H1 (cell line): ENCODE results near the gene RBM4. TPM values are rescaled to one million over a fixed set of nuclear protein-coding genes. Genes with fewer than 3 reads are reported as not detected.
A peak's percentile ranks its signal among the peaks of the same experiment; 100 is the strongest.

ENCODE experiments used
- CTCF ChIA-PET: fragments of 300-600 bp; sonication (Branson Sonifier 250); formaldehyde crosslinking; loops from one replicate; lab custom pipeline; 2021; ENCODE audit not compliant: partially characterized antibody; lab: Charles Lee
- POLR2A ChIA-PET: fragments of 300-600 bp; sonication (Branson Sonifier 250); formaldehyde crosslinking; loops from one replicate; lab custom pipeline; 2021; ENCODE audit warnings: inconsistent platforms; ENCODE audit not compliant: partially characterized antibody; lab: Charles Lee
- DNase-seq, 2 experiments: peaks; one replicate each; pipeline versions ENCODE4 v3.0.0 to v3.0.0-alpha.2; 2010 to 2022; ENCODE audit warnings: low spot score in 2 of 2, low read depth in 1 of 2, mixed read lengths in 1 of 2
- FAIRE-seq: peaks from 2 replicates; lab custom pipeline; 2011; peaks lifted over from hg19 to GRCh38; lab: Jason Lieb, UNC
- H2AFZ ChIP-seq: 2 replicates; pipeline ENCODE4 v1.8.1; 2012; ENCODE audit warnings: low read length, inconsistent platforms
- H2AK5ac ChIP-seq: 2 replicates; pipeline ENCODE4 v1.6.1; 2013; ENCODE audit warnings: low read depth, low read length
- H2BK120ac ChIP-seq: replicated peaks from 2 replicates; pipeline ENCODE3; 2013; ENCODE audit warnings: low read depth, low read length, inconsistent platforms
- H2BK12ac ChIP-seq: 2 replicates; pipeline ENCODE4 v1.6.1; 2013; ENCODE audit warnings: low read depth, low read length
- H2BK15ac ChIP-seq: 2 replicates; pipeline ENCODE4 v1.6.1; 2013; ENCODE audit warnings: low read length
- H2BK20ac ChIP-seq: 2 replicates; pipeline ENCODE4 v1.6.1; 2013; ENCODE audit warnings: low read length
- H2BK5ac ChIP-seq: 2 replicates; pipeline ENCODE4 v1.6.1; 2013; ENCODE audit warnings: low read depth, low read length
- H3K14ac ChIP-seq: 2 replicates; pipeline ENCODE4 v1.6.1; 2013; ENCODE audit warnings: inconsistent platforms; ENCODE audit not compliant: insufficient read length
- H3K18ac ChIP-seq: 2 replicates; pipeline ENCODE4 v1.6.1; 2013; ENCODE audit warnings: low read length; ENCODE audit errors: extremely low read depth
- H3K23ac ChIP-seq: 2 replicates; pipeline ENCODE4 v1.6.1; 2013; ENCODE audit warnings: inconsistent platforms; ENCODE audit not compliant: insufficient read length
- H3K23me2 ChIP-seq: 2 replicates; pipeline ENCODE4 v1.6.1; 2013; ENCODE audit warnings: low read depth, low read length
- H3K27ac ChIP-seq: 2 replicates; pipeline ENCODE4 v1.6.1; 2011; ENCODE audit warnings: low read depth, low read length, inconsistent platforms
- H3K27me3 ChIP-seq, 4 experiments: replicated peaks in 1 of 4; 1 replicate in 1 of 4; 2 replicates in 3 of 4; pipeline versions ENCODE4 v1.6.1 to v1.8.1; 2011 to 2013; ENCODE audit warnings: low read length in 3 of 4, mild to moderate bottlenecking in 3 of 4, inconsistent platforms in 2 of 4, mixed read lengths in 2 of 4, moderate library complexity in 1 of 4; ENCODE audit not compliant: control insufficient read depth in 3 of 4, insufficient read depth in 3 of 4; ENCODE audit errors: extremely low read depth in 1 of 4
- H3K36me3 ChIP-seq, 4 experiments: 2 replicates each; pipeline versions ENCODE4 v1.6.1 to v1.8.1; 2011 to 2013; ENCODE audit warnings: mild to moderate bottlenecking in 4 of 4, low read length in 3 of 4, moderate library complexity in 2 of 4, control low read depth in 1 of 4, inconsistent platforms in 1 of 4; ENCODE audit not compliant: insufficient read depth in 4 of 4, control insufficient read depth in 2 of 4
- H3K4ac ChIP-seq: replicated peaks from 2 replicates; pipeline ENCODE3; 2013; ENCODE audit warnings: low read length, low read depth, mixed read lengths, inconsistent platforms; ENCODE audit not compliant: insufficient read length
- H3K4me1 ChIP-seq, 4 experiments: replicated peaks in 1 of 4; 1 replicate in 1 of 4; 2 replicates in 3 of 4; pipeline versions ENCODE4 v1.6.1 to v1.8.1; 2011 to 2013; ENCODE audit warnings: low read length in 3 of 4, inconsistent platforms in 2 of 4, mixed read lengths in 1 of 4; ENCODE audit not compliant: insufficient read depth in 4 of 4, control insufficient read depth in 3 of 4
- H3K4me2 ChIP-seq, 2 experiments: 2 replicates each; pipeline versions ENCODE4 v1.6.1 to v1.8.1; 2011 to 2013; ENCODE audit warnings: low read depth in 2 of 2, low read length in 2 of 2, control low read depth in 1 of 2, inconsistent platforms in 1 of 2, mild to moderate bottlenecking in 1 of 2; ENCODE audit not compliant: insufficient read depth in 1 of 2
- H3K4me3 ChIP-seq, 4 experiments: fragments of 200-600, 300-600 bp in 1 of 4; sonication (generic), shearing (Covaris generic), sonication (Bioruptor Twin) in 1 of 4; 2 replicates each; pipeline versions ENCODE4 v1.5.1 to v1.8.1; 2011 to 2016; ENCODE audit warnings: low read length in 4 of 4, low read depth in 3 of 4, control low read depth in 2 of 4, inconsistent platforms in 2 of 4, mild to moderate bottlenecking in 2 of 4, mixed read lengths in 1 of 4, moderate library complexity in 1 of 4; ENCODE audit not compliant: insufficient read depth in 2 of 4; ENCODE audit errors: extremely low read depth in 1 of 4
- H3K56ac ChIP-seq: replicated peaks from 2 replicates; pipeline ENCODE3; 2013; ENCODE audit warnings: low read depth, mild to moderate bottlenecking, mixed read lengths, low read length, inconsistent platforms; ENCODE audit not compliant: insufficient read length
- H3K79me1 ChIP-seq: 2 replicates; pipeline ENCODE4 v1.6.1; 2013; ENCODE audit warnings: low read depth, low read length, control low read depth
- H3K79me2 ChIP-seq, 2 experiments: 2 replicates each; pipeline versions ENCODE4 v1.6.1 to v1.8.1; 2012 to 2013; ENCODE audit warnings: low read length in 2 of 2, mild to moderate bottlenecking in 2 of 2, inconsistent platforms in 1 of 2; ENCODE audit not compliant: insufficient read depth in 2 of 2, control insufficient read depth in 1 of 2
- H3K9ac ChIP-seq, 4 experiments: replicated peaks in 1 of 4; 1 replicate in 1 of 4; 2 replicates in 3 of 4; pipeline versions ENCODE4 v1.6.1 to v1.8.1; 2011 to 2013; ENCODE audit warnings: low read depth in 3 of 4, low read length in 3 of 4, control low read depth in 2 of 4, mild to moderate bottlenecking in 2 of 4, moderate library complexity in 2 of 4, inconsistent platforms in 1 of 4; ENCODE audit errors: extremely low read depth in 1 of 4
- H3K9me3 ChIP-seq, 2 experiments: 2 replicates each; pipeline versions ENCODE4 v1.6.1 to v1.8.1; 2012 to 2013; ENCODE audit warnings: mild to moderate bottlenecking in 2 of 2, moderate library complexity in 2 of 2, control low read depth in 1 of 2, inconsistent platforms in 1 of 2, low read depth in 1 of 2, low read length in 1 of 2, mixed read lengths in 1 of 2; ENCODE audit not compliant: insufficient read depth in 2 of 2
- H4K20me1 ChIP-seq, 2 experiments: replicated peaks in 1 of 2; 2 replicates each; pipeline versions ENCODE3 to v1.8.1; 2011 to 2013; ENCODE audit warnings: inconsistent platforms in 2 of 2, low read length in 2 of 2, mild to moderate bottlenecking in 1 of 2; ENCODE audit not compliant: insufficient read depth in 2 of 2, control insufficient read depth in 1 of 2
- H4K5ac ChIP-seq: 2 replicates; pipeline ENCODE4 v1.6.1; 2013; ENCODE audit warnings: low read length, low read depth, mixed read lengths, inconsistent platforms; ENCODE audit not compliant: insufficient read length
- H4K8ac ChIP-seq: 2 replicates; pipeline ENCODE4 v1.8.0; 2013; ENCODE audit warnings: mild to moderate bottlenecking, moderate library complexity, low read length, inconsistent platforms; ENCODE audit not compliant: insufficient read depth; ENCODE audit errors: extremely low read depth
- H4K91ac ChIP-seq: replicated peaks from 2 replicates; pipeline ENCODE3; 2013; ENCODE audit warnings: low read length, mixed read lengths, inconsistent platforms; ENCODE audit not compliant: insufficient read length
- ASH2L ChIP-seq: fragments of 200-600, 300-600 bp; sonication (generic); IDR thresholded peaks from one replicate; pipeline ENCODE4 v1.7.1; 2017; ENCODE audit warnings: low read length
- BACH1 ChIP-seq: IDR thresholded peaks from 2 replicates; pipeline ENCODE4 v1.6.1; 2012; ENCODE audit warnings: low read length, improper control_type of control experiment
- BCL11A ChIP-seq, 2 experiments: IDR thresholded peaks; one replicate each; pipeline ENCODE4 v1.6.1; 2011; ENCODE audit warnings: low read depth in 2 of 2, low read length in 2 of 2, mild to moderate bottlenecking in 2 of 2
- CTBP2 ChIP-seq: IDR thresholded peaks from 2 replicates; pipeline ENCODE4 v1.7.0; 2011; ENCODE audit warnings: borderline replicate concordance, mild to moderate bottlenecking, moderate library complexity, mixed read lengths, low read length; ENCODE audit not compliant: insufficient read depth, insufficient read length
- SIRT6 ChIP-seq: IDR thresholded peaks from one replicate; pipeline ENCODE4 v1.7.1; 2012; ENCODE audit warnings: low read length, inconsistent platforms
- SP1 ChIP-seq: IDR thresholded peaks from 2 replicates; pipeline ENCODE4 v1.6.1; 2011; ENCODE audit warnings: low read depth, low read length
- SP2 ChIP-seq: IDR thresholded peaks from 2 replicates; pipeline ENCODE4 v1.6.1; 2012; ENCODE audit warnings: mild to moderate bottlenecking, low read length, inconsistent platforms
- TAF7 ChIP-seq: optimal IDR thresholded peaks from 2 replicates; pipeline ENCODE3; 2011; ENCODE audit warnings: low read depth, mild to moderate bottlenecking, inconsistent platforms, low read length, moderate library complexity, borderline replicate concordance
- TEAD4 ChIP-seq: IDR thresholded peaks from 2 replicates; pipeline ENCODE4 v1.6.1; 2012; ENCODE audit warnings: low read depth, low read length, inconsistent platforms, mixed read lengths
- ZNF274 ChIP-seq: IDR thresholded peaks from 2 replicates; pipeline ENCODE4 v1.7.0; 2012; ENCODE audit warnings: low read length, borderline replicate concordance; ENCODE audit errors: extremely low read depth
- WGBS, 2 experiments: shearing (Covaris generic) in 1 of 2; methylation state at CpG; one replicate each; pipeline versions ENCODE4 v1.1.6 to v1.1.7; 2013 to 2015; ENCODE audit warnings: low lambda C conversion rate in 2 of 2, mixed read lengths in 2 of 2, inconsistent platforms in 1 of 2, low coverage in 1 of 2, missing lambda C conversion rate in 1 of 2; ENCODE audit not compliant: insufficient replicate concordance in 2 of 2, insufficient coverage in 1 of 2, insufficient read length in 1 of 2; ENCODE audit errors: extremely low coverage in 1 of 2, missing lambda C conversion rate in 1 of 2; 5-methylcytosine and 5-hydroxymethylcytosine counted together
- polyA plus RNA-seq, 7 experiments: library from polyadenylated mRNA; depleted of rRNA in 3 of 7; stranded (reverse) in 5 of 7; unstranded in 2 of 7; fragments of >200 nt in 5 of 7; fragments of 200-250 nt in 2 of 7; gene quantifications; 1 replicate in 5 of 7; 2 replicates in 1 of 7; 4 replicates in 1 of 7; pipeline versions ENCODE4 v1.2.1 to v1.2.3, GENCODE V29; 2011 to 2013; ENCODE audit warnings: missing spikeins in 2 of 7, mixed read lengths in 2 of 7
- total RNA-seq: library from RNA; stranded (reverse); fragmentation: NEBNext Ultra II Directional; extraction: Animal tissue kit (Norgen Biotek cat#: 25700); gene quantifications from 2 replicates; pipeline ENCODE4 v1.2.1, GENCODE V29; 2021
- TF ChIP-seq, protein P1 (sequence below): IDR thresholded peaks from 2 replicates; pipeline ENCODE4 v1.6.1; 2012; ENCODE audit warnings: inconsistent platforms

RBM4 gene
- total and polyA plus RNA-seq, 2 of the 8 experiments (the other 6 are each of a cell fraction or from before 2014, with no cell fraction given), result 192 to 330 TPM

DNA sequence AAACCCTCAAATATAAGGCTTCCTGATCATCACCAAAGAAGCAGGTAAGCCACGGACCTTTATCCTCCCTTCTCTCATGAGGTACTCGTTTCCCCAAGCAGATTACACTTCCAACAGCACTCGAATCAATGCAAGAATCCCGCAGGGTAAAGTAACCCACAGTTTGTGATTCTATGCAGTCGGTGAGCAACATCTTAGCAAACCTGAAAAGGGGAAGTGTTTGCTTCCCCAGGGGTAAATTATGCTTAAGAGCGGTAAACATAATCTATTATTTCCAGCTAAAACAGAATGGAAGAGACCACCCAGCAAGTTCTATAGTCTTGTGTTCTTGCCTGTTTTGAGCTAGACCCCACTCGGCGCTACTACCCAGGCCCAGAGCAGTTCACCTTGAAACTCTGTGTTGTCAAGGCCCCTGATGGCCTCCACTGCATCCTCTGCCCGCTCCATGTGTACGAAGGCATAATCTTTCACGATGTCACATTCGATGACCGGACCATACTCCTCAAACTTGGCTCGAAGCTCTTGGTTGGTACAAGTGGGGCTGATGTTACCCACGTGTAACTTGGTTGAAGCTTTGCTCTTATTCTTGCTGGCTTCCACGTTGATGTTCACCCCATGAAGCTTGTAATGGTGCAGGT lies 37.9 kb downstream of the RBM4 start:
- Histone ChIP-seq H3K9ac (no peak overlapping the region; a peak in 1 of 7 replicates), H3K79me2 (peaks cover 0 to 46% of the 10 kb centered on the region in 2 experiments; a peak in 2 of 4 replicates), H3K27me3 (no peaks in the 10 kb centered on the region), H3K4me2 (peak overlapping the region; percentile 51 to 99), H2BK12ac (no peak overlapping the region), H2BK5ac (no peak overlapping the region), H3K14ac (no peak overlapping the region), H2BK15ac (no peak overlapping the region), H3K4me3 (peak overlapping the region; percentile 9 to 86 (median 40); a peak in 5 of 8 replicates), H3K4me1 (peaks cover 3 to 15% (median 8%) of the 10 kb centered on the region in 4 experiments; a peak in 5 of 7 replicates), H3K56ac (no peak overlapping the region), H4K8ac (peak overlapping the region; percentile 72; the same call in 1 of the 2 replicates), H3K18ac (no peak overlapping the region), H3K36me3 (peaks cover 0 to 10% (median 0%) of the 10 kb centered on the region in 4 experiments; a peak in 3 of 8 replicates), H3K27ac (no peak overlapping the region), H3K23ac (no peak overlapping the region), H3K79me1 (no peaks in the 10 kb centered on the region), H4K91ac (no peak overlapping the region), H2BK120ac (no peak overlapping the region), H3K9me3 (0 out of 4 replicates have a peak, but pooled peaks cover 0 to 5% of the 10 kb centered on the region in 2 experiments), H3K4ac (peak overlapping the region; percentile 27), H4K5ac (no peak overlapping the region), H3K23me2 (peaks cover 7% of the 10 kb centered on the region), H2AFZ (no peak overlapping the region), H2BK20ac (no peak overlapping the region), H2AK5ac (no peak overlapping the region), H4K20me1 (peaks cover 0 to 4% of the 10 kb centered on the region in 2 experiments)
- FAIRE-seq (no peak), DNase-seq (no peak)
- TF ChIP-seq ASH2L (no peak), ZNF274 (no peak), SIRT6 (no peak), SP1 (no peak), CTBP2 (no peak), BCL11A (IDR thresholded peaks at IDR 0.05; ENCODE audit: low read depth in 2 of 2, low read length in 2 of 2) (no peak), TEAD4 (no peak), BACH1 (no peak), SP2 (no peak), TAF7 (no peak)
- TF ChIP-seq, protein P1, sequence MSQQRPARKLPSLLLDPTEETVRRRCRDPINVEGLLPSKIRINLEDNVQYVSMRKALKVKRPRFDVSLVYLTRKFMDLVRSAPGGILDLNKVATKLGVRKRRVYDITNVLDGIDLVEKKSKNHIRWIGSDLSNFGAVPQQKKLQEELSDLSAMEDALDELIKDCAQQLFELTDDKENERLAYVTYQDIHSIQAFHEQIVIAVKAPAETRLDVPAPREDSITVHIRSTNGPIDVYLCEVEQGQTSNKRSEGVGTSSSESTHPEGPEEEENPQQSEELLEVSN, result no peak
- ChIA-PET POLR2A (interaction anchor here (0.6 to 3.1 kb wide), 26 partner anchors 9 to 313 kb away, joined by 3 to 36 read pairs (median 7); partner anchors contain the start of genes ACTN3, DPP3, RBM4 and ZDHHC24), CTCF (interaction anchor here (0.9 to 3.7 kb wide), 10 partner anchors 30 to 290 kb away, joined by 3 to 18 read pairs (median 4); partner anchors contain the start of genes CCDC87, CCS and RCE1)
- WGBS, 2 experiments, result 88% methylated on average over 16 of the region's 16 CpGs; no CpG with 5 or more reads in 1 of the 2 experiments
